ENCODE measurements around the gene IFNLR1. TPM values are rescaled to one million over a fixed set of nuclear protein-coding genes. Genes with fewer than 3 reads are reported as not detected.

IFNLR1 gene
- total RNA-seq, 2 experiments from 2014 or later: 29.4 to 30.5 TPM

- Histone ChIP-seq H2AFZ (ENCODE audit: low read length) (no peak overlapping the region), H4K20me1 (ENCODE audit: insufficient read depth, low read length) (no peaks in the 10 kb centered on the region), H3K4me3 (ENCODE audit: low read depth, low read length, poor library complexity, severe bottlenecking) (no peak overlapping the region), H3K4me2 (ENCODE audit: low read length) (no peak overlapping the region), H3K9me2 (ENCODE audit: insufficient read depth, low read length) (no peaks in the 10 kb centered on the region), H3K4me1 (ENCODE audit: insufficient read depth, low read length, poor library complexity, severe bottlenecking) (no peaks in the 10 kb centered on the region), H3K27ac (ENCODE audit: low read depth, low read length, poor library complexity, severe bottlenecking) (no peak overlapping the region), H3K79me2 (ENCODE audit: insufficient read depth, low read depth, low read length) (no peaks in the 10 kb centered on the region), H3K9me3 (ENCODE audit: low read length) (peaks cover 4% of the 10 kb centered on the region; the same call in 1 of the 2 replicates), H3K36me3 (ENCODE audit: insufficient read depth, low read length) (no peaks in the 10 kb centered on the region)
- no TSS peak for BruUV-seq (replicated peaks)
- ChIA-PET POLR2A (no interaction called here), CTCF (ENCODE audit: unreplicated experiment) (interaction anchor here (0.9 kb wide), 1 partner anchor 257 kb away, joined by 3 read pairs; no protein-coding TSS in a partner anchor)
- no peak for DNase-seq (ENCODE audit: low spot score)
- intact Hi-C loops (cut with micrococcal nuclease; ENCODE audit: unreplicated experiment): no loop called here
- no peak for TF ChIP-seq CTCF (conservative IDR thresholded peaks at IDR 0.05; ENCODE audit: low read length)
- TF ChIP-seq EZH2phosphoT487 (IDR thresholded peaks at IDR 0.05; ENCODE audit: borderline replicate concordance, low read depth, low read length): no peak
Measured at GRCh38 chr1:24134376-24134775, 52.7 kb downstream of the IFNLR1 start.

GRCh38 chr1:24133819-24134218 lies 53.3 kb downstream of the IFNLR1 start:
- ChIA-PET CTCF (ENCODE audit: unreplicated experiment) (no interaction called here), POLR2A (no interaction called here)
- Histone ChIP-seq H3K4me2 (ENCODE audit: low read length) (no peak overlapping the region), H3K9me2 (ENCODE audit: insufficient read depth, low read length) (no peaks in the 10 kb centered on the region), H3K27ac (ENCODE audit: low read depth, low read length, poor library complexity, severe bottlenecking) (no peak overlapping the region), H3K36me3 (ENCODE audit: insufficient read depth, low read length) (no peaks in the 10 kb centered on the region), H3K4me3 (ENCODE audit: low read depth, low read length, poor library complexity, severe bottlenecking) (no peak overlapping the region), H2AFZ (ENCODE audit: low read length) (no peak overlapping the region), H3K4me1 (ENCODE audit: insufficient read depth, low read length, poor library complexity, severe bottlenecking) (no peaks in the 10 kb centered on the region), H3K9me3 (ENCODE audit: low read length) (peaks cover 4% of the 10 kb centered on the region; the same call in 1 of the 2 replicates), H4K20me1 (ENCODE audit: insufficient read depth, low read length) (no peaks in the 10 kb centered on the region), H3K79me2 (ENCODE audit: insufficient read depth, low read depth, low read length) (no peaks in the 10 kb centered on the region)
- no peak for TF ChIP-seq CTCF (conservative IDR thresholded peaks at IDR 0.05; ENCODE audit: low read length)
- TF ChIP-seq EZH2phosphoT487 (IDR thresholded peaks at IDR 0.05; ENCODE audit: borderline replicate concordance, low read depth, low read length): no peak
- DNase-seq (ENCODE audit: low spot score): no peak
- no TSS peak for BruUV-seq (replicated peaks)
- intact Hi-C loops (cut with micrococcal nuclease; ENCODE audit: unreplicated experiment): no loop called here

- CTCF ChIA-PET (ENCODE audit: unreplicated experiment): no interaction called here
- BruUV-seq (replicated peaks): no TSS peak
- POLR2A ChIA-PET: interaction anchor here (0.8 kb wide), 1 partner anchor 9 kb away, joined by 3 read pairs; no protein-coding TSS in a partner anchor
Measured at GRCh38 chr1:24130385-24130784, 56.7 kb downstream of the IFNLR1 start.

More at GRCh38 chr1:24130385-24130784, 56.7 kb downstream of the IFNLR1 start:
- no peak overlapping the region for H3K27ac ChIP-seq (ENCODE audit: low read depth, low read length, poor library complexity, severe bottlenecking)
- no peaks in the 10 kb centered on the region for H4K20me1 ChIP-seq (ENCODE audit: insufficient read depth, low read length)
- H3K36me3 ChIP-seq (ENCODE audit: insufficient read depth, low read length): no peaks in the 10 kb centered on the region
- TF ChIP-seq CTCF (conservative IDR thresholded peaks at IDR 0.05; ENCODE audit: low read length): no peak
- TF ChIP-seq EZH2phosphoT487 (IDR thresholded peaks at IDR 0.05; ENCODE audit: borderline replicate concordance, low read depth, low read length): no peak
- no peak overlapping the region for H2AFZ ChIP-seq (ENCODE audit: low read length)
- H3K9me3 ChIP-seq (ENCODE audit: low read length): peaks cover 4% of the 10 kb centered on the region; the same call in 1 of the 2 replicates
- no peaks in the 10 kb centered on the region for H3K79me2 ChIP-seq (ENCODE audit: insufficient read depth, low read depth, low read length)
- H3K9me2 ChIP-seq (ENCODE audit: insufficient read depth, low read length): no peaks in the 10 kb centered on the region
- H3K4me3 ChIP-seq (ENCODE audit: low read depth, low read length, poor library complexity, severe bottlenecking): no peak overlapping the region
- no peaks in the 10 kb centered on the region for H3K4me1 ChIP-seq (ENCODE audit: insufficient read depth, low read length, poor library complexity, severe bottlenecking)
- intact Hi-C loops (cut with micrococcal nuclease; ENCODE audit: unreplicated experiment): no loop called here
- no peak overlapping the region for H3K4me2 ChIP-seq (ENCODE audit: low read length)
- no peak for DNase-seq (ENCODE audit: low spot score)

All from OCI-LY7 (cell line).